GM21619 (cell line): Measurements from ENCODE around the gene TSEN34.
"Not testable (repeated sequence)": the region's sequence is repeated elsewhere in the genome, so short reads cannot be mapped to it uniquely, and the experiment has no call there.

ENCODE experiments used
- ATAC-seq: cut with Tn5 transposase; IDR thresholded peaks from one replicate; pipeline ENCODE4 v1.9.1; 2021; ENCODE audit not compliant: unreplicated experiment

TSEN34 gene

GRCh38 chr19:54207983-54208783, 17.1 kb downstream of the TSEN34 start:
- ATAC-seq = peak; percentile 38

- no peak for ATAC-seq
Observed at GRCh38 chr19:54208784-54209057, 17.6 kb downstream of the TSEN34 start.

- no peak for ATAC-seq
Observed at GRCh38 chr19:54209058-54209810, 18.1 kb downstream of the TSEN34 start.

- ATAC-seq = no peak
Observed at GRCh38 chr19:54209811-54210494, 18.8 kb downstream of the TSEN34 start.

GRCh38 chr19:54211235-54211634, 20.1 kb downstream of the TSEN34 start:
- ATAC-seq = no peak

GRCh38 chr19:54214217-54214616, 23.1 kb downstream of the TSEN34 start:
- not testable (repeated sequence) for ATAC-seq

GRCh38 chr19:54214734-54215133, 23.6 kb downstream of the TSEN34 start:
- not testable (repeated sequence) for ATAC-seq

GRCh38 chr19:54216869-54217268, 25.8 kb downstream of the TSEN34 start:
- ATAC-seq = no peak

GRCh38 chr19:54217517-54218247, 26.6 kb downstream of the TSEN34 start:
- ATAC-seq = not testable (repeated sequence)

- no peak for ATAC-seq
Observed at GRCh38 chr19:54218259-54218658, 27.2 kb downstream of the TSEN34 start.

- ATAC-seq = no peak
Observed at GRCh38 chr19:54218960-54219661, 28.0 kb downstream of the TSEN34 start.

GRCh38 chr19:54219702-54220101, 28.6 kb downstream of the TSEN34 start:
- not testable (repeated sequence) for ATAC-seq

- not testable (repeated sequence) for ATAC-seq
Observed at GRCh38 chr19:54221947-54222346, 30.8 kb downstream of the TSEN34 start.

GRCh38 chr19:54222474-54223276, 31.6 kb downstream of the TSEN34 start, which contains the start of gene LILRB3:
LILRB3 (minus strand) TSS chr19:54223007; CDS start chr19:54222976, 31 bp downstream.
- not testable (repeated sequence) for ATAC-seq

- not testable (repeated sequence) for ATAC-seq
Observed at GRCh38 chr19:54223277-54223936, 32.3 kb downstream of the TSEN34 start.

GRCh38 chr19:54223937-54224281, 32.8 kb downstream of the TSEN34 start:
- ATAC-seq = not testable (repeated sequence)

- ATAC-seq = not testable (repeated sequence)
Observed at GRCh38 chr19:54224619-54225018, 33.5 kb downstream of the TSEN34 start.

GRCh38 chr19:54229146-54229545, 38.0 kb downstream of the TSEN34 start:
- ATAC-seq = no peak

- ATAC-seq = no peak
Observed at GRCh38 chr19:54230031-54230430, 38.9 kb downstream of the TSEN34 start.
